DMS79 (cell line): ENCODE data around the gene PPM1N.

Experiments used
- DNase-seq: peaks from one replicate; lab custom pipeline; 2025; lab: John Stamatoyannopoulos, UW

PPM1N gene, protein sequence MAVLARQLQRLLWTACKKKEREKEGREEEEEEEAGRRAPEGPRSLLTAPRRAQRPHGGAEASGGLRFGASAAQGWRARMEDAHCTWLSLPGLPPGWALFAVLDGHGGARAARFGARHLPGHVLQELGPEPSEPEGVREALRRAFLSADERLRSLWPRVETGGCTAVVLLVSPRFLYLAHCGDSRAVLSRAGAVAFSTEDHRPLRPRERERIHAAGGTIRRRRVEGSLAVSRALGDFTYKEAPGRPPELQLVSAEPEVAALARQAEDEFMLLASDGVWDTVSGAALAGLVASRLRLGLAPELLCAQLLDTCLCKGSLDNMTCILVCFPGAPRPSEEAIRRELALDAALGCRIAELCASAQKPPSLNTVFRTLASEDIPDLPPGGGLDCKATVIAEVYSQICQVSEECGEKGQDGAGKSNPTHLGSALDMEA

DNA sequence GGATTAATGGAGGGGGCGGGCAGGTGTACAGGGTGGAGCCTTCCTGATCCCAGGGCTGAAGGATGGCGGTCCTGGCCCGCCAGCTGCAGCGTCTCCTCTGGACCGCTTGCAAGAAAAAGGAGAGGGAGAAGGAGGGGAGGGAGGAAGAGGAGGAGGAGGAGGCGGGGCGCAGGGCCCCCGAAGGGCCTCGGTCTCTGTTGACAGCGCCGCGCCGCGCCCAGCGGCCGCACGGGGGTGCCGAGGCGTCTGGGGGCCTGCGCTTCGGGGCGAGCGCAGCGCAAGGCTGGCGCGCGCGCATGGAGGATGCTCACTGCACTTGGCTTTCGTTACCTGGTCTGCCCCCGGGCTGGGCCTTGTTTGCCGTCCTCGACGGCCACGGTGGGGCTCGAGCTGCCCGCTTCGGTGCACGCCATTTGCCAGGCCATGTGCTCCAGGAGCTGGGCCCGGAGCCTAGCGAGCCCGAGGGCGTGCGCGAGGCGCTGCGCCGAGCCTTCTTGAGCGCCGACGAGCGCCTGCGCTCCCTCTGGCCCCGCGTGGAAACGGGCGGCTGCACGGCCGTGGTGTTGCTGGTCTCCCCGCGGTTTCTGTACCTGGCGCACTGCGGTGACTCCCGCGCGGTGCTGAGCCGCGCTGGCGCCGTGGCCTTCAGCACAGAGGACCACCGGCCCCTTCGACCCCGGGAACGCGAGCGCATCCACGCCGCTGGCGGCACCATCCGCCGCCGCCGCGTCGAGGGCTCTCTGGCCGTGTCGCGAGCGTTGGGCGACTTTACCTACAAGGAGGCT lies at the start of gene PPM1N:
Gene PPM1N, plus strand, starts transcription at position 33 of the 785 bp plus-strand sequence. Its CDS starts 30 bp downstream, at position 63.
- DNase-seq, result no peak

- no peak for DNase-seq
Observed at GRCh38 chr19:45448887-45449299, 49.4 kb upstream of the PPM1N start.

GRCh38 chr19:45450012-45450333 lies 48.3 kb upstream of the PPM1N start:
- DNase-seq, result no peak

- no peak for DNase-seq
Observed at GRCh38 chr19:45451131-45451849, 47.0 kb upstream of the PPM1N start.

DNA sequence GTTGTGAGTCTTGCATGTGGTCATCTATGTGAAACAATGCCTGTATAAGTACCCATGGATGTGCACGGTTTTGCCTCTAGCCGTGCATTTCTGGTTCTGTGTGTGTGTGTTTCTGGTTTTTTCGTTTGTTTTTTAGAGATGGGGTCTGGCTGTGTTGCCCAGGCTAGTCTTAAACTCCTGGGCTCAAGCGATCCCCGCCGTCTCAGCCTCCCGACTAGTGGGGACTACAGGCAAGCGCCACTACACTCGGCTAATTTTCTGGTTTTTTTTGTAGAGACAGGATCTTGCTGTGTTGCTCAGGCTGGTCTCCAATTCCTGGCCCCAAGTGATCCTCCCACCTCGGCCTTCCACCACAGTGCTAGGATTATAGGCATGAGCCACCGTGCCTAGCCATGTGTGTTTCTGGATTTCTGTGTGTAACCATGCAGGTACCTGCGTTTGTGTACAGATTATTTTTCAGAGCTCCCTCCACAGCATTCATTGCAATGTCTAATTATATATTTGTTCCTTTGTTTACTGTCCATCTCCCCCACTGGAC lies 46.3 kb upstream of the PPM1N start:
- DNase-seq, result no peak

GRCh38 chr19:45455707-45456499 lies 42.3 kb upstream of the PPM1N start:
- DNase-seq, result peak; percentile 69

GRCh38 chr19:45456500-45456815 lies 41.8 kb upstream of the PPM1N start:
- no peak for DNase-seq

GRCh38 chr19:45457776-45458175 lies 40.5 kb upstream of the PPM1N start:
- DNase-seq, result no peak

DNA sequence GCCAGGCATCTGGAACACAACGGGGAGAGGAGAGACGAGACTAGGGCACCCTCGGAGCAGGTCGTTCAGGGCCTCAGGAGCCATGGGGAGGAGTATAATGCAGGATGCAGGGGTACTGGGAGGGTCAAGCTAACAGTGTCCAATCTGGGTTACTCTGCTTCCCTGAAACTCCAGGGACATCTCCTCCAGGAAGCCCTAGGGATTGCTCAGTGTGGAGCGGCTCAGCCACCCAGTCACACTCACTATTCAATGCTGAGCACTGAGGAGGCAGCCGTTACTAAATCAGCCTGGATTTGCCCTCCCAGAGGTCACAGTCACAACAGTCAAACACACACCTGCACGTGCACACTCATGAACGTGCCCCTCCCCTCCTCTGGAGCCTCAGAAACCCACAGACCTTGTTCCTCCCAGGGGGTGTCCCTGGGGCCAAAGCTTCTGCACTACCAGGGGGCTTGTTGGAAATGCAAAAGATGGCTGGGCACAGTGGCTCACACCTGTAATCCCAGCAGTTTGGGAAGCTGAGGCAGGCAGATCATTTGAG lies 37.4 kb upstream of the PPM1N start:
- DNase-seq, result no peak

- DNase-seq, result no peak
Observed at GRCh38 chr19:45462174-45462573, 36.1 kb upstream of the PPM1N start.

DNA sequence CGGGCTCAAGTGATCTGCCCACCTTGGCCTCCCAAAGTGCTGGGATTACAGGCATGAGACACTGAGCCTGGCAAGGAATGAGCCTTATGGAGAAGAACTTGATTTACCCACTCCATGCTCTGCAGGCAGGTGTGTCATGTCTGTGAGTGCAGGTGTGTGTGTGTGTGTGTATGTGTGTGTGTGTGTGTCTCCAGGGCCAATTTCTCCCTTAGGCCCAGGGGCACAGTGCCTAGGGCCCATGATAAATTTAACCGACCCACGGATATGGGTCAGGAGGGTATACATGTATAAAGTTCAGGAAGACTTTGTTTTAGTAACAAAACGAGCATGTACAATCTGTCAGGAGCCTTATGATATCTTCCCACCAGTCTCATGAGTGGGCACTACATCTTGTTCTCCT lies 35.0 kb upstream of the PPM1N start:
- no peak for DNase-seq

DNA sequence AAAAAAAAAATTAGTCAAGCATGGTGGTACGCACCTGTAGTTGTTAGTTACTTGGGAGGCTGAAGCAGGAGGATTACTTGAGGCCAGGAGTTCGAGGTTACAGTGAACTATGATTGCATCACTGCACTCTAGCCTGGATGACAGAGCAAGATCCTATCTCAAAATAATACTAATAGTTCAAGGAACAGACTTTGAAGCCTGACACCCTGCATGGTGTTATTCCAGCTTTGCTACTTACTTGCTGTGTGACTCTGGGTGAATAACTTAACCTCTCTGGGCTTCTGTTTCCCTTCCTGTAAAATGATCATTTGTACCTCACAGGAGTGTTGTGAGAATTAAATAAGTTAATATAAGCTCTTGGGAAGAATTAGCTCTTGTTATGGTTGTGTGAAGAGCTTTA lies 34.0 kb upstream of the PPM1N start:
- DNase-seq, result no peak

DNA sequence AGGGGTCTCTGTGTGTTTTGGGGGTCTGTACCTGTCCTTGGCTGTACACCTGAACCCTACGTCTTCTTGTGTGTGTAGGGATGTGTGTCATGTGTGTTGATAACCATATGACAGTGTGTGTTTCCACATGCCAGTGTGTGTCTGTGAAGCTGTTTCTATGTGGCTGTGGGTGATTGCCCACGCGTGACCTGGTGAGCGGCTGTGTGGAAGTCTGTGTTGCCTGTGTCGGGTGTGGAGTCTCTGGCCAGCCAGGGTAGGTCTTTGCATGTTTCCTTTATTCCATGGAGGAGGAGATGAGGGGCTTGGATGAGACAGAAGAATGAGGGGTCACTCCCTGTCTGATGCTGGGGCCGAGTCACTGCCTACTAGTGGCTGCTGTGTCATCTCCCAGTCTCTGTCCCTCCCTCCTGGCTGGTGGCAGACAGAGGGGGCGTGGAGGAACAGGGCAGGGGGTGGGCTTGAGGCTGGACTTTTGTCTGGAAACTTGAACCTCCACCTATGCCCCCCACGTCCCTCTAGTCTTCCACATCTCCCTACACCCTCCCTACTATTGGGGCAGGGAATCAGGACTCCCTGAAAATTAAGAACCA lies 33.3 kb upstream of the PPM1N start:
- DNase-seq, result no peak

DNA sequence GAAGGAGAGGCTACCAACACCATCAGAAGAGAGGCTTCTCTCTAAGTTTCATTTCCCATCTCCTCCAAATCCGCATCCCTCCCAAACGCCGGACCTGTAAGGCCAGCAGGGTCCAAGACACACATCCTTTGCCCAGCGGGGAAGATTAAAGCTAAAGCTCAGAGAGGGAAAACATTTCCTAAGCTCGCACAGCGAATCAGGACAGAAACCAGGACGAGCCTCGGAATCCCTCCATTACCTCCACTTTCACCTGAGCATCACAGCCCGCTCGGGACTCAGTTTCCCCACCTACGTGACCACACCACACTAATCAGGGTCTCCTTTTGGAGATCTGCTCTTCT lies 31.2 kb upstream of the PPM1N start:
- no peak for DNase-seq

DNA sequence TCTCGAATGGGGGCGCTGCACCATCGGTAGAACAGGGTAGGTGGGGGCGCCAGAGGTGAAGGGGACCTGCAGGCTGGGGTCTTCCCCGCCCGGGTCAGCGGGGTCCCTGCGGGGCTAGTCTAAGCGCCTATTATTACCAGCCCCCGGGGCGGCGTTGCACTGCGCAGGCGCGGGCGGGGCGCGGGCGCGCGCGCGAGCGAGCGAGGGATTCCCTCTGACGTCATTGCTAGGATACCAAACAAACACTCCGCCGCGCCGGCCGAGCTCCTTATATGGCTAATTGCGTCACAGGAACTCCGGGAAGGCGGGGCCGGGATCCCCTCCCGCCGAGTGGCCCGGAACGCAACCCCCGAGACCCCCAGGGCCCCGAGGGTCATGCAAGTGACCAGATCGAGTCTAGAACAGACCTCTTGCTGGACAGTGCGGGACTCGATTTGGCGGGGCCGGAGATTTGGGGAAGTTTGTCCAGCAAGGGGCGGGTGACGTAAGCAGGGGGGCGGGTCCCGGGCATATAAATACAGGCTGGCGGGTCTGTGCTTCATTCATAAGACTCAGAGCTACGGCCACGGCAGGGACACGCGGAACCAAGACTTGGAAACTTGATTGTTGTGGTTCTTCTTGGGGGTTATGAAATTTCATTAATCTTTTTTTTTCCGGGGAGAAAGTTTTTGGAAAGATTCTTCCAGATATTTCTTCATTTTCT lies 30.6 kb upstream of the PPM1N start, which contains the start of gene FOSB:
Gene FOSB, plus strand, starts transcription at position 541 of the 703 bp plus-strand sequence. CDS start 591 bp downstream, outside the sequence.
- peak; percentile 73 for DNase-seq

DNA sequence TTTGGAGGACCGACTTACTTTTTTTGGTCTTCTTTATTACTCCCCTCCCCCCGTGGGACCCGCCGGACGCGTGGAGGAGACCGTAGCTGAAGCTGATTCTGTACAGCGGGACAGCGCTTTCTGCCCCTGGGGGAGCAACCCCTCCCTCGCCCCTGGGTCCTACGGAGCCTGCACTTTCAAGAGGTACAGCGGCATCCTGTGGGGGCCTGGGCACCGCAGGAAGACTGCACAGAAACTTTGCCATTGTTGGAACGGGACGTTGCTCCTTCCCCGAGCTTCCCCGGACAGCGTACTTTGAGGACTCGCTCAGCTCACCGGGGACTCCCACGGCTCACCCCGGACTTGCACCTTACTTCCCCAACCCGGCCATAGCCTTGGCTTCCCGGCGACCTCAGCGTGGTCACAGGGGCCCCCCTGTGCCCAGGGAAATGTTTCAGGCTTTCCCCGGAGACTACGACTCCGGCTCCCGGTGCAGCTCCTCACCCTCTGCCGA lies 30.0 kb upstream of the PPM1N start:
- DNase-seq, result no peak

DNA sequence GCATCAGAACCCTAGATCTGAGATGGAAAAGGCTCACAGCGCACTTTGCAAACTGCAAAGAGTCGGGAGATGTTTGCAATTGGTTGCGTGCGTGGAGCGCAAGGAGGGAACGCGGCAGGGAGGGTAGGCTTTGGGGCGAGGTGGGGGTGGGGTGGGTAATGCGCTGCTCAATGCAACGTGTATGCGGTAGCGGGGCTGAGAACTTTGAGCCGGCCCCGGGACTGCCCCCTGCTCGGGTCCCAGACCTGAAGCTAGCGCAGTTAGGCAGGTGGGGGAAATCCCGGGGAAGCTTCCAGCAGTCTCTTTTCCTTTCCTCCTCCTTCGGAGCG lies 29.5 kb upstream of the PPM1N start:
- DNase-seq, result no peak

GRCh38 chr19:45469132-45469944 lies 28.9 kb upstream of the PPM1N start:
- DNase-seq, result peak; percentile 87

- DNase-seq, result no peak
Observed at GRCh38 chr19:45469945-45470761, 28.1 kb upstream of the PPM1N start.
